ENCODE measurements around the gene FUCA1.

The FUCA1 gene

DNA sequence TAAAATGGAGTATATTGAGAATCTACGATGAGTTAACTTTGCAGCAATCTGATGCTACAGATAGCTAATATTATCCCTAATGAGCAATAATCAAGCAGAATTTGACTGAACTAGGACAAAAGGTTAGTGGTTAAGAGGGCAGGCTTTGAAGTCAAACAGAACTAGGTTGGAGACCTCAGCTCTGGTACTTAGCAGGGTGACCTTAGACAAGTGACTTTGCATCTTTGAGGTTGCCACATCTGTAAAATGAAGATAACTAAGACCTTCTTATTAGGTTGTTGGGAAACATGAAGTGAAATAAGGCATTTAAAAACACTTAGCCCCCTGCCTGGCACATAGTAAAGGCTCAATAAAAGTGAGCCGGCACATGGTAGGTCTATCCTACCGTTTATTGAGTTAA lies 4.3 kb upstream of the FUCA1 start:
- Histone ChIP-seq H3K27ac (no peak overlapping the region), H3K27me3 (ENCODE audit: control insufficient read depth, insufficient read depth, low read length) (no peaks in the 10 kb centered on the region), H3K4me1 (no peaks in the 10 kb centered on the region), H3K36me3 (ENCODE audit: control insufficient read depth, insufficient read depth, low read length) (no peaks in the 10 kb centered on the region), H2AFZ (no peak overlapping the region), H3K4me2 (ENCODE audit: low read length) (no peak overlapping the region), H3K4me3 (ENCODE audit: low read depth, low read length) (no peak overlapping the region), H3K9ac (no peak overlapping the region), H3K79me2 (no peaks in the 10 kb centered on the region), H3K9me3 (ENCODE audit: control insufficient read depth, low read length) (no peaks in the 10 kb centered on the region)
- no peak for TF ChIP-seq CTCF (IDR thresholded peaks at IDR 0.05)

DNA sequence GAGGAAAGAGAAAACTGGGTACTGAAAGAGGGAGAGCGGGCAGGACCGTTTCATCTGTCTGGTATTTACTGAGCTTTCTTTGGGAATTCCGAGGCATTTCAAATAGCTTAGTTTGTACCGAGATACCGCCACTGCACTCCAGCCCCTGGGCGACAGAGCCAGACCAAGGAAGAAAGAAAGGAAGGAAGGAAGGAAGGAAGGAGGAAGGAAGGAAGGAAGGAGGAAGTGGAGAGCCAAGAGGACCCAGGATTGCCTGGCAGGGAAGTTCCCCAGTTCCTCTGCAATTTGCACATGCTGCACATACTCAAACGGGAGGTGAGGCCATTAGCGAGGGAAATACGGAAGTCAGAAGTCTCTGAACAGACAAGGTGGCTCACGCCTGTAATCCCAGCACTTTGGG lies 961 bp upstream of the FUCA1 start:
- H3K36me3 ChIP-seq (ENCODE audit: control insufficient read depth, insufficient read depth, low read length) = no peaks in the 10 kb centered on the region
- peak overlapping the region; percentile 66 for H3K27ac ChIP-seq
- H3K79me2 ChIP-seq = no peaks in the 10 kb centered on the region
- no peak overlapping the region for H3K9ac ChIP-seq
- H3K4me3 ChIP-seq (ENCODE audit: low read depth, low read length) = peak overlapping the region; percentile 75
- peak overlapping the region; percentile 81 for H3K4me2 ChIP-seq (ENCODE audit: low read length)
- peak overlapping the region; percentile 97 for H2AFZ ChIP-seq
- H3K9me3 ChIP-seq (ENCODE audit: control insufficient read depth, low read length) = no peaks in the 10 kb centered on the region
- peaks cover 2% of the 10 kb centered on the region for H3K4me1 ChIP-seq
- no peaks in the 10 kb centered on the region for H3K27me3 ChIP-seq (ENCODE audit: control insufficient read depth, insufficient read depth, low read length)
- no peak for TF ChIP-seq CTCF (IDR thresholded peaks at IDR 0.05)

DNA sequence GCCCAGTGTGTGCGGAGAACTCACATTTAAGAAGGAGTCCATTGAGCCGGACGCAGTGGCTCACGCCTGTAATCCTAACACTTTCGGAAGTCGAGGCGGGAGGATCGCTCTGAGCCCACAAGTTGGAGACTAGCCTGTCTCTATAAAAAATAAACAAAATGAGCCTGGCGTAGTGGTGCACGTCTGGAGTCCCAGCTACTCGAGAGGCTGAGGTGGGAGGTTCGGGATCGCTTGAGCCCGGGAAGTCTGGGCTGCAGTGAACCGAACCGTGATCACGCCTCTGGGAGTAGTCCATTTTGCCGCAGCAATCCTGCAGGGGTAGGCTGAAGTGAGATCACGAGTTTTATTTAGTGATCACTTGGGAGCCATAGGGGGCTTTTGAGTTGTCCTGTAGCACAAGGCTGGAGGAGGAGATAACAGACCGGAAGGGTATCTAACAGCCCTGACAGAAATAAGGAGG lies 497 bp upstream of the FUCA1 start:
- no peak for TF ChIP-seq CTCF (IDR thresholded peaks at IDR 0.05)
- peak overlapping the region; percentile 81 for H3K4me2 ChIP-seq (ENCODE audit: low read length)
- H2AFZ ChIP-seq = peak overlapping the region; percentile 97
- H3K9ac ChIP-seq = no peak overlapping the region
- H3K79me2 ChIP-seq = no peaks in the 10 kb centered on the region
- H3K27me3 ChIP-seq (ENCODE audit: control insufficient read depth, insufficient read depth, low read length) = no peaks in the 10 kb centered on the region
- no peaks in the 10 kb centered on the region for H3K9me3 ChIP-seq (ENCODE audit: control insufficient read depth, low read length)
- peak overlapping the region; percentile 75 for H3K4me3 ChIP-seq (ENCODE audit: low read depth, low read length)
- no peaks in the 10 kb centered on the region for H3K36me3 ChIP-seq (ENCODE audit: control insufficient read depth, insufficient read depth, low read length)
- peak overlapping the region; percentile 66 for H3K27ac ChIP-seq
- peaks cover 2% of the 10 kb centered on the region for H3K4me1 ChIP-seq

DNA sequence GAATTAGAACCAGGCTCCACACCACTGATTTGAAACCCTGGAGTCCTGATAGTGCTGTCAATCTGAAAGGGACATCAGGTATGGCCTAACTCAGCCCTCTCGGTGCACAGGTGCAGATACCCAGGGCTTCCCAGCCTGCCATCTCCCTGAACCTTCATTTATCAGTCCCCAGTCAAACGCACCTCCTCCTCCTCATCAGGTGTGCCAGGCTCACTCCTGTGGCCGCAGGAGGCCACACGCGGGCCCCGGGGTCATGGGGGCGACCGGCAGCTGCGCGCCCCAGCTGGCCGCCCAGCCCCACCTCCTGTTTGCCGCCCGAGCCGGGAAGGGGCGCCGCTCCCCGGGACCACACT lies 572 bp downstream of the FUCA1 start:
- Histone ChIP-seq H3K9ac (no peak overlapping the region), H3K9me3 (ENCODE audit: control insufficient read depth, low read length) (no peaks in the 10 kb centered on the region), H3K4me3 (ENCODE audit: low read depth, low read length) (peak overlapping the region; percentile 75), H3K4me1 (peaks cover 2% of the 10 kb centered on the region), H3K27ac (peak overlapping the region; percentile 66), H3K27me3 (ENCODE audit: control insufficient read depth, insufficient read depth, low read length) (no peaks in the 10 kb centered on the region), H3K79me2 (no peaks in the 10 kb centered on the region), H3K36me3 (ENCODE audit: control insufficient read depth, insufficient read depth, low read length) (no peaks in the 10 kb centered on the region), H2AFZ (peak overlapping the region; percentile 97), H3K4me2 (ENCODE audit: low read length) (peak overlapping the region; percentile 81)
- no peak for TF ChIP-seq CTCF (IDR thresholded peaks at IDR 0.05)

DNA sequence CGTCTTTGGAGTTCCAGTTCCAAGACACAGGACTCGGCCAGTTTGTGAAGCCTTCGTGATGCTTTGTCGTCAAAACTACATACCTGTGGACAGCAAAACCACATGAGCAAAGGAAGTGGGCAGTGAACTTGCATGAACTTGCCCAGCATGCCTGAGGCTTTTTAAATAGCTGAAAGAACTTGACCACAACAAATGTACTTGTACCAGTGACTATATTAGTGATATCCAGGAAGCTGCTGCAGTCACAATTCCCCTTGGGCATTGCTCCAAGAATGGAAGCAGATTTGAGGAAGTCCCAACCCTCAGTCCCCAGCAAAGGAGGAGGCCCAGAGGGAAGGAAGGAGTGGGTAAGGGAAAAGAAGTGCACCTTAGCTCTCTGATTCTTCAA lies 2.6 kb downstream of the FUCA1 start:
- no peak overlapping the region for H3K4me3 ChIP-seq (ENCODE audit: low read depth, low read length)
- no peak for TF ChIP-seq CTCF (IDR thresholded peaks at IDR 0.05)
- no peaks in the 10 kb centered on the region for H3K9me3 ChIP-seq (ENCODE audit: control insufficient read depth, low read length)
- H3K4me2 ChIP-seq (ENCODE audit: low read length) = peak overlapping the region; percentile 43
- peaks cover 2% of the 10 kb centered on the region for H3K4me1 ChIP-seq
- H3K27ac ChIP-seq = no peak overlapping the region
- no peaks in the 10 kb centered on the region for H3K79me2 ChIP-seq
- no peaks in the 10 kb centered on the region for H3K27me3 ChIP-seq (ENCODE audit: control insufficient read depth, insufficient read depth, low read length)
- H3K9ac ChIP-seq = no peak overlapping the region
- H2AFZ ChIP-seq = no peak overlapping the region
- no peaks in the 10 kb centered on the region for H3K36me3 ChIP-seq (ENCODE audit: control insufficient read depth, insufficient read depth, low read length)
